ENCODE measurements around the gene IFNA13.

- TF ChIP-seq CTCF (optimal IDR thresholded peaks at IDR 0.05 in 1 of 3, IDR thresholded peaks at IDR 0.05 in 1 of 3, conservative IDR thresholded peaks at IDR 0.05 in 1 of 3; ENCODE audit: extremely low read depth in 1 of 3, insufficient read depth in 2 of 3, low read length in 3 of 3) (no peak), EZH2 (IDR thresholded peaks at IDR 0.05; ENCODE audit: low read length) (no peak)
These were observed 46.5 kb upstream of the IFNA13 start for GRCh38 chr9:21414220-21414940.

All from keratinocyte (primary cell).